ENCODE results near the gene HSD11B1. TPM values are rescaled to one million over a fixed set of nuclear protein-coding genes. Genes with fewer than 3 reads are reported as not detected.

Gene HSD11B1
- total RNA-seq, 6 donors from 2014 or later = 3.1 to 25.8 (median 17.4) TPM

GRCh38 chr1:209737118-209737505, 32.5 kb downstream of the HSD11B1 start:
- Histone ChIP-seq H3K4me3 (no peak overlapping the region), H3K9me3 (no peaks in the 10 kb centered on the region), H3K27ac (no peak overlapping the region), H3K36me3 (no peaks in the 10 kb centered on the region), H3K27me3 (no peaks in the 10 kb centered on the region), H3K4me1 (no peaks in the 10 kb centered on the region)
- ATAC-seq (ENCODE audit: low FRiP score in 2 of 2) (no peak), DNase-seq (no peak)
- TF ChIP-seq POLR2AphosphoS5 (IDR thresholded peaks at IDR 0.05) (no peak), EP300 (IDR thresholded peaks at IDR 0.05) (no peak), CTCF (IDR thresholded peaks at IDR 0.05) (no peak), POLR2A (IDR thresholded peaks at IDR 0.05) (no peak)
- WGBS, 2 donors = 78% methylated on average over 5 of the region's 5 CpGs

GRCh38 chr1:209738270-209738669, 33.6 kb downstream of the HSD11B1 start:
- TF ChIP-seq POLR2A (IDR thresholded peaks at IDR 0.05) (no peak), POLR2AphosphoS5 (IDR thresholded peaks at IDR 0.05) (no peak), CTCF (IDR thresholded peaks at IDR 0.05) (no peak)
- H3K27ac ChIP-seq = no peak overlapping the region
- H3K9me3 ChIP-seq = no peaks in the 10 kb centered on the region
- no peaks in the 10 kb centered on the region for H3K27me3 ChIP-seq
- no peaks in the 10 kb centered on the region for H3K4me1 ChIP-seq
- WGBS, 2 donors = 67 to 94% methylated on average over 1 of the region's 1 CpG
- DNase-seq (no peak), ATAC-seq (ENCODE audit: low FRiP score in 2 of 2) (no peak)
- H3K4me3 ChIP-seq = no peak overlapping the region
- H3K36me3 ChIP-seq = no peaks in the 10 kb centered on the region

- TF ChIP-seq EP300 (IDR thresholded peaks at IDR 0.05) (no peak), POLR2AphosphoS5 (IDR thresholded peaks at IDR 0.05) (no peak), CTCF (IDR thresholded peaks at IDR 0.05) (no peak), POLR2A (IDR thresholded peaks at IDR 0.05) (no peak)
- Histone ChIP-seq H3K4me1 (no peaks in the 10 kb centered on the region), H3K4me3 (no peak overlapping the region), H3K27ac (no peak overlapping the region), H3K9me3 (no peaks in the 10 kb centered on the region), H3K27me3 (no peaks in the 10 kb centered on the region), H3K36me3 (no peaks in the 10 kb centered on the region)
- DNase-seq (no peak), ATAC-seq (ENCODE audit: low FRiP score in 2 of 2) (no peak)
- WGBS, 2 donors = 92 to 94% methylated on average over 3 of the region's 3 CpGs
Observed at GRCh38 chr1:209741193-209741592, 36.5 kb downstream of the HSD11B1 start.

GRCh38 chr1:209741889-209742288, 37.2 kb downstream of the HSD11B1 start:
- ATAC-seq (ENCODE audit: low FRiP score in 2 of 2) (no peak), DNase-seq (no peak)
- TF ChIP-seq EP300 (IDR thresholded peaks at IDR 0.05) = no peak
- TF ChIP-seq POLR2AphosphoS5 (IDR thresholded peaks at IDR 0.05) = no peak
- TF ChIP-seq CTCF (IDR thresholded peaks at IDR 0.05) = no peak
- no peak for TF ChIP-seq POLR2A (IDR thresholded peaks at IDR 0.05)
- Histone ChIP-seq H3K4me1 (no peaks in the 10 kb centered on the region), H3K9me3 (no peaks in the 10 kb centered on the region), H3K36me3 (no peaks in the 10 kb centered on the region), H3K27me3 (no peaks in the 10 kb centered on the region), H3K27ac (peak overlapping the region in 1 of 4 donors; percentile 50), H3K4me3 (no peak overlapping the region)
- 62 to 76% methylated on average over 2 of the region's 2 CpGs for WGBS, 2 donors

DNA sequence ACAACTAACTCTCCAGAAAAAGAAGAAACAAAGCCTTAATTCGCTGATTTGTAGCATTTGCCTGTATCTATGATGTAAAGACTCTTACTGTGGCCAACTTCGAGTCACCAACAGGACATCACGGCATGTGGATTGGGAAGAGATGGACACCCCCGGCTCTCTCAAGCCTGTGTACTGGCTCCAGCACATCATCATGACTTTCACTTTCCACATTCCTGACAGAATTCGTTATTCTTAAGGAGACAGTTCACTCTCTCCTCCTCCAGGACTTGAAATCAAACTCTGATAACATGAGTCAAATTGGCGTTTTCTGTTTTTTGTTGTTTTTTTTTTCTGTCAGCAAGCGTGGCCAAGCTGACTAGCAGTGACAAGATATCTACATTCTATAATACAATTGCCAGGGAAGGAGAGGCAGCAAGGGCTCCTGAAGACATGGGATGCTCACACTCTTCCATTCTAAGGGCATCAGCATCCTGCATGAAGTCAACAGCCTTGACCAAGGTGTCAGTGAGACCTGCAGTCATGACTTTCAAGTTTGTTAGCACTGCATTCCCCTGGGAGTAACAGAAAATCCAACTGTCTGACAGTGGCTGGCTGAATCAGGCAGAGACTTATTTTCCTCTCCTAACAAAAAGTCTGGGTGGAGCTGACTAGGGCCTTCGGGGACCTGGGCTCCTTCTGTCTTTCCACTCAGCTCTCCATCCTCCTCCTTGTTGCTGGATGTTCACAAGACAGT, 37.9 kb downstream of the HSD11B1 start:
- H3K9me3 ChIP-seq = no peaks in the 10 kb centered on the region
- H3K4me1 ChIP-seq = peaks cover 0 to 5% (median 4%) of the 10 kb centered on the region in 4 donors
- peak in 1 of 2 donors; percentile 89 for ATAC-seq (ENCODE audit: low FRiP score in 2 of 2)
- DNase-seq = no peak
- H3K36me3 ChIP-seq = no peaks in the 10 kb centered on the region
- H3K27me3 ChIP-seq = no peaks in the 10 kb centered on the region
- H3K4me3 ChIP-seq = no peak overlapping the region
- no peak for TF ChIP-seq POLR2AphosphoS5 (IDR thresholded peaks at IDR 0.05)
- no peak for TF ChIP-seq CTCF (IDR thresholded peaks at IDR 0.05)
- no peak for TF ChIP-seq EP300 (IDR thresholded peaks at IDR 0.05)
- TF ChIP-seq POLR2A (IDR thresholded peaks at IDR 0.05) = no peak
- 52 to 55% methylated on average over 8 of the region's 8 CpGs for WGBS, 2 donors
- peak overlapping the region in 1 of 4 donors; percentile 50 for H3K27ac ChIP-seq

Measured in upper lobe of left lung (tissue), 6 donors.